ENCODE measurements around the gene LIMS4.
"Not testable (repeated sequence)": the region's sequence is repeated elsewhere in the genome, so short reads cannot be mapped to it uniquely, and the experiment has no call there.

- TF ChIP-seq CTCF, EP300 (IDR thresholded peaks at IDR 0.05): not testable (repeated sequence)
Observed at GRCh38 chr2:110420641-110421354, 51.8 kb downstream of the LIMS4 start.

Data from gastroesophageal sphincter (tissue), 3 donors.